HepG2 (cell line): Measurements from ENCODE around the gene GRB7. TPM values are rescaled to one million over a fixed set of nuclear protein-coding genes. Genes with fewer than 3 reads are reported as not detected.

Experiments
- ELF4 ChIP-seq: sonication (generic); formaldehyde crosslinking; IDR thresholded peaks from 2 replicates; pipeline ENCODE4 v1.5.0; 2020; ENCODE audit warnings: missing genetic modification reagents, mild to moderate bottlenecking, moderate library complexity, borderline replicate concordance
- HNF1B ChIP-seq: sonication (generic); formaldehyde crosslinking; IDR thresholded peaks from 2 replicates; pipeline ENCODE4 v1.5.1; 2020; ENCODE audit warnings: mild to moderate bottlenecking, moderate library complexity, missing genetic modification reagents
- PAXIP1 ChIP-seq: sonication (generic); formaldehyde crosslinking; conservative IDR thresholded peaks from 2 replicates; pipeline ENCODE4 v1.4.0; 2020; ENCODE audit warnings: mild to moderate bottlenecking, missing genetic modification reagents, moderate library complexity
- ZMYM3 ChIP-seq: sonication (generic); formaldehyde crosslinking; IDR thresholded peaks from 2 replicates; pipeline ENCODE4 v1.5.1; 2020; ENCODE audit warnings: mild to moderate bottlenecking, missing genetic modification reagents
- polyA plus RNA-seq, 8 experiments: library from polyadenylated mRNA; depleted of rRNA in 3 of 8; stranded (reverse) in 7 of 8; unstranded in 1 of 8; fragments of >200 nt; fragmentation: Illumina TruSeq in 4 of 8; extraction: Trizol in 4 of 8; gene quantifications; 2 replicates each; pipeline versions ENCODE4 v1.2.1 to v1.2.3, GENCODE V29; 2011 to 2016; ENCODE audit warnings: low read depth in 4 of 8, missing spikeins in 1 of 8, mixed read lengths in 1 of 8; ENCODE audit not compliant: insufficient read depth in 1 of 8
- total RNA-seq, 5 experiments: library from RNA; depleted of rRNA; stranded (reverse); fragments of >200 nt; fragmentation: Illumina TruSeq; extraction: Trizol; gene quantifications; 2 replicates each; pipeline ENCODE4 v1.2.3, GENCODE V29; 2016; ENCODE audit warnings: low read depth in 1 of 5
- TF ChIP-seq, protein P1 (sequence below): sonication (generic); formaldehyde crosslinking; IDR thresholded peaks from 2 replicates; pipeline ENCODE4 v1.5.0; 2020; ENCODE audit warnings: mild to moderate bottlenecking, missing genetic modification reagents
- TF ChIP-seq, protein P2 (sequence below): sonication (generic); formaldehyde crosslinking; IDR thresholded peaks from 2 replicates; pipeline ENCODE4 v1.5.0; 2020; ENCODE audit warnings: mild to moderate bottlenecking, missing genetic modification reagents, borderline replicate concordance

The GRB7 gene
- total and polyA plus RNA-seq, 2 of the 13 experiments (the other 11 are each of a cell fraction or from before 2014, with no cell fraction given) = 60.2 to 77.7 TPM

DNA sequence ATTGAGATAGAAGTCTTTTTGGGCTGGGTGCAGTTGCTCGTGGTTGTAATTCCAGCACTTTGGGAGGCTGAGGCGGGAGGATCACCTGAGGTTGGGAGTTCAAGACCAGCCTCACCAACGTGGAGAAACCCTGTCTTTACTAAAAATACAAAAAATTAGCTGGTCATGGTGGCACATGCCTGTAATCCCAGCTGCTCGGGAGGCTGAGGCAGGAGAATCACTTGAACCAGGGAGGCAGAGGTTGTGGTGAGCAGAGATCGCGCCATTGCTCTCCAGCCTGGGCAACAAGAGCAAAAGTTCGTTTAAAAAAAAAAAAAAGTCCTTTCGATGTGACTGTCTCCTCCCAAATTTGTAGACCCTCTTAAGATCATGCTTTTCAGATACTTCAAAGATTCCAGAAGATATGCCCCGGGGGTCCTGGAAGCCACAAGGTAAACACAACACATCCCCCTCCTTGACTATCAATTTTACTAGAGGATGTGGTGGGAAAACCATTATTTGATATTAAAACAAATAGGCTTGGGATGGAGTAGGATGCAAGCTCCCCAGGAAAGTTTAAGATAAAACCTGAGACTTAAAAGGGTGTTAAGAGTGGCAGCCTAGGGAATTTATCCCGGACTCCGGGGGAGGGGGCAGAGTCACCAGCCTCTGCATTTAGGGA is 38.5 kb upstream of the GRB7 start (continued):
- TF ChIP-seq, protein P1, sequence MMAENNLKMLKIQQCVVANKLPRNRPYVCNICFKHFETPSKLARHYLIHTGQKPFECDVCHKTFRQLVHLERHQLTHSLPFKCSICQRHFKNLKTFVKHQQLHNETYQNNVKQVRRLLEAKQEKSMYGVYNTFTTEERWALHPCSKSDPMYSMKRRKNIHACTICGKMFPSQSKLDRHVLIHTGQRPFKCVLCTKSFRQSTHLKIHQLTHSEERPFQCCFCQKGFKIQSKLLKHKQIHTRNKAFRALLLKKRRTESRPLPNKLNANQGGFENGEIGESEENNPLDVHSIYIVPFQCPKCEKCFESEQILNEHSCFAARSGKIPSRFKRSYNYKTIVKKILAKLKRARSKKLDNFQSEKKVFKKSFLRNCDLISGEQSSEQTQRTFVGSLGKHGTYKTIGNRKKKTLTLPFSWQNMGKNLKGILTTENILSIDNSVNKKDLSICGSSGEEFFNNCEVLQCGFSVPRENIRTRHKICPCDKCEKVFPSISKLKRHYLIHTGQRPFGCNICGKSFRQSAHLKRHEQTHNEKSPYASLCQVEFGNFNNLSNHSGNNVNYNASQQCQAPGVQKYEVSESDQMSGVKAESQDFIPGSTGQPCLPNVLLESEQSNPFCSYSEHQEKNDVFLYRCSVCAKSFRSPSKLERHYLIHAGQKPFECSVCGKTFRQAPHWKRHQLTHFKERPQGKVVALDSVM (CRISPR knock-in tag) = peak; percentile 64; the same call in 1 of the 2 replicates
- TF ChIP-seq HNF1B (CRISPR knock-in tag) (peak; percentile 48; the same call in 1 of the 2 replicates), ELF4 (CRISPR knock-in tag) (peak; percentile 45; the same call in 1 of the 2 replicates), PAXIP1 (CRISPR knock-in tag) (0 out of 2 replicates have a peak, but pooled peaks have one; percentile 25), ZMYM3 (CRISPR knock-in tag) (0 out of 2 replicates have a peak, but pooled peaks have one; percentile 35)
- TF ChIP-seq, protein P2, sequence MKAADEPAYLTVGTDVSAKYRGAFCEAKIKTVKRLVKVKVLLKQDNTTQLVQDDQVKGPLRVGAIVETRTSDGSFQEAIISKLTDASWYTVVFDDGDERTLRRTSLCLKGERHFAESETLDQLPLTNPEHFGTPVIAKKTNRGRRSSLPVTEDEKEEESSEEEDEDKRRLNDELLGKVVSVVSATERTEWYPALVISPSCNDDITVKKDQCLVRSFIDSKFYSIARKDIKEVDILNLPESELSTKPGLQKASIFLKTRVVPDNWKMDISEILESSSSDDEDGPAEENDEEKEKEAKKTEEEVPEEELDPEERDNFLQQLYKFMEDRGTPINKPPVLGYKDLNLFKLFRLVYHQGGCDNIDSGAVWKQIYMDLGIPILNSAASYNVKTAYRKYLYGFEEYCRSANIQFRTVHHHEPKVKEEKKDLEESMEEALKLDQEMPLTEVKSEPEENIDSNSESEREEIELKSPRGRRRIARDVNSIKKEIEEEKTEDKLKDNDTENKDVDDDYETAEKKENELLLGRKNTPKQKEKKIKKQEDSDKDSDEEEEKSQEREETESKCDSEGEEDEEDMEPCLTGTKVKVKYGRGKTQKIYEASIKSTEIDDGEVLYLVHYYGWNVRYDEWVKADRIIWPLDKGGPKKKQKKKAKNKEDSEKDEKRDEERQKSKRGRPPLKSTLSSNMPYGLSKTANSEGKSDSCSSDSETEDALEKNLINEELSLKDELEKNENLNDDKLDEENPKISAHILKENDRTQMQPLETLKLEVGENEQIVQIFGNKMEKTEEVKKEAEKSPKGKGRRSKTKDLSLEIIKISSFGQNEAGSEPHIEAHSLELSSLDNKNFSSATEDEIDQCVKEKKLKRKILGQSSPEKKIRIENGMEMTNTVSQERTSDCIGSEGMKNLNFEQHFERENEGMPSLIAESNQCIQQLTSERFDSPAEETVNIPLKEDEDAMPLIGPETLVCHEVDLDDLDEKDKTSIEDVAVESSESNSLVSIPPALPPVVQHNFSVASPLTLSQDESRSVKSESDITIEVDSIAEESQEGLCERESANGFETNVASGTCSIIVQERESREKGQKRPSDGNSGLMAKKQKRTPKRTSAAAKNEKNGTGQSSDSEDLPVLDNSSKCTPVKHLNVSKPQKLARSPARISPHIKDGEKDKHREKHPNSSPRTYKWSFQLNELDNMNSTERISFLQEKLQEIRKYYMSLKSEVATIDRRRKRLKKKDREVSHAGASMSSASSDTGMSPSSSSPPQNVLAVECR (CRISPR knock-in tag) = 0 out of 2 replicates have a peak, but pooled peaks have one; percentile 15
